COLO668 (cell line): Measurements from ENCODE around the gene IL1RAPL2.

Source experiments
- DNase-seq: peaks from one replicate; lab custom pipeline; 2025; ENCODE audit not compliant: unreplicated experiment; lab: John Stamatoyannopoulos, UW

The IL1RAPL2 gene

GRCh38 chrX:105263801-105264200 lies 697.8 kb downstream of the IL1RAPL2 start:
- no peak for DNase-seq

GRCh38 chrX:105265093-105265492 lies 699.1 kb downstream of the IL1RAPL2 start:
- DNase-seq: no peak

GRCh38 chrX:105266456-105266855 lies 700.5 kb downstream of the IL1RAPL2 start:
- no peak for DNase-seq

DNA sequence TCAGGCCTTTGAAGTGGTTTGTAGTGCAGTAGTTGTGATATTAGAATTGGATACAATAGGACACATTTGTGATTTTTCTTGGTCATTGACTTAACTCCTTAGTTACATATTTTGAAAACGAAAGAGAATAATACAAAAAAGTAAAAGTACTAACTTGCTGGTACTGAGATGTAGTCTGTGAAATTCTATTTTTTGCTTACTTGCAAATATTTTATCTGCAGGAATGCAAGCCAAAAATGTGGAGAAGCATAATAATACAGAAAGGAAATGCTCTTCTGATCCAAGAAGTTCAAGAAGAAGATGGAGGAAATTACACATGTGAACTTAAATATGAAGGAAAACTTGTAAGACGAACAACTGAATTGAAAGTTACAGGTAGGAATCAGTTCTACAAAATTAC lies 701.2 kb downstream of the IL1RAPL2 start:
- no peak for DNase-seq

- DNase-seq: no peak
Observed at GRCh38 chrX:105269386-105269785, 703.4 kb downstream of the IL1RAPL2 start.

DNA sequence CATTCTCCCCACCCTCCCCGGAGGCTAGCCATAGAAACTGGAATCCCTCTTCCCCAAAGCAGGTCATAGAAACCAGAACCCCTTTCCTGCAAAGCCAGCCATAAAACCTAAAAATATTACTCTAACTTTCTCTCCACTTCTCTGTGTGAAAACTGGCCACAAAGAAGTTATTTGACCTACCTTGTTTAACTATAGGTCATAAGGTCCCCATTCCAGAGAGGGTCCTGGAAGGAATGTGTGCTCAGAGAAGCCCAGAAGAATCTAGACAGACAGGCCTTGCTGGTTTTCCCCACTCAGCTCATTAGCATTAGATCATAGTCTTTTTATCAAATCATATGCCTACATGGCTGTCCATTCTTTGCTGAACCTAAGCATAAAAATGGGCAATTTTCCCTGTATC lies 707.3 kb downstream of the IL1RAPL2 start:
- DNase-seq: no peak

GRCh38 chrX:105274091-105274490 lies 708.1 kb downstream of the IL1RAPL2 start:
- no peak for DNase-seq

DNA sequence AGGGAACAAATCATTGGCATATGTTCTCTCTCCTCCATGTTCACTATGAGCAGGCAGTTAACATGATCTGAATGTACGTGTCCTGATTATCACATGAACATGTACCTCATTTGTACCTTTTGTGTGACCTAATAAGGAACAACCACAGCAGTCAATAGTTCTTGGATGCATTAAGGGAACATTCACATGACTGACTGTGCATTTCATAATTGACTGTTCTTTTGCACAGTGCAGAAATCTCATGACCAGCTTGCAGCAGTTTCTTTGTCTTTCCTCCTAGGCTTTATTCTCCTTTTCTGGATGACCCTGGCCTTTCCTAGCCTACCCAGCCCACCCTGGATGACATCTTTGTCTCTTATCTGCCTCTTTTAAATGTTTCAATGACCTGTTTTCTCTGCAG lies 711.1 kb downstream of the IL1RAPL2 start:
- DNase-seq: no peak

- DNase-seq: no peak
Observed at GRCh38 chrX:105282077-105282476, 716.1 kb downstream of the IL1RAPL2 start.

DNA sequence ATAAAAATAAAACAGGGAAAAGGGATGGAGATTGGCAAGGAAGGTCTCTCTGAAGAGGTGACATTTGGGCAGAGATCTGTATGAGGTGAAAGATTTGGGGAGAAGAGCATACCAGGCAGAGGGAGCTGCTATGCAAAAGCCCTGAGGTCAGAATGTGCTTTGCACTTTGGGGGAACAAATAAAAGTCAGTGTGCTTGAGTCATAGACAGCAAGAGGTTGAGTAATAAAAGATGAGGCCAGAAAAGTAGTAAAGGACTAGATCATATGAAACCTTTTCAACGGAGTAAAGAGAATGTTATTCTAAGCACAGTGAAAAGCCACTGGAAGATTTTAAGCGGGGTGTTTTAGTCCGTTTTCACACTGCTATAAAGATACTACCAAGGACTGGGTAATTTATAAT lies 731.0 kb downstream of the IL1RAPL2 start:
- DNase-seq: no peak

DNA sequence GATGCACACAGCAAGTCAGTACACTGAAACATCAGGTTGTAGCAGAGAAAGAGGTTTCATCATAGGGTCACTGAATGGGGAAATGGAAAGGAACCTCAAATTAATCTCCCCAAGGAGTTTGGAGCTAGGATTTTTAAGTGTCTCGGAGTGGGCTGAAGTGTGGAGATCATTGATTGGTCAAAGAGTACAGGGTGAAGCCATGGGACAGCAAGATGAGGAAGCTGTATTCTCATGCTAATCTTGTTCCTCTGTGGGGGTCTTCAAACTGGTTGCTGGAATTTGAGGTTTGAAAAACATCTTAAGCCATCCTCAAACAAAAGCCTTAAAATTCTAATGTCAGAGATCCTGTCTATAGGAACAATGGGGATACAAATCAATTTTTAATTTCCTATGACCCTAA lies 733.3 kb downstream of the IL1RAPL2 start:
- no peak for DNase-seq

DNA sequence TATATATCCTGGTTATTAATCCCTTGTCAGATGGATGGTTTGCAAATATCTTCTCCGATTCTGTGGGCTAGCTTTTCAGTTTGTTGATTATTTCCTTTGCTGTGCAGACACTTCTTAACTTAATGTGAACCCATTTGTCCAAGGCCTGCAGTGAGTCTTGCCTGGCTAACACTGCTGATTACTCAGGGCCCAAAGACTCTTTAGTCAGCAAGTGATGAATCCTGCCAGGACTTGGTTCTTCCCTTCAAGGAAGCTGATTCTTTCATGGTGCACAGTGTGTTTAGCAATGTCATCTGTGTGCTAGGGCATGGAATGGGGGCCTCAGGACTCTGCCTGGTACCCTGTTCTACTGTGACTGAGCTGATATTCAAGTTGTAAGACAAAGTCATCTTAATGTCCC lies 736.2 kb downstream of the IL1RAPL2 start:
- no peak for DNase-seq

- no peak for DNase-seq
Observed at GRCh38 chrX:105307762-105308161, 741.8 kb downstream of the IL1RAPL2 start.

- no peak for DNase-seq
Observed at GRCh38 chrX:105313596-105313995, 747.6 kb downstream of the IL1RAPL2 start.

DNA sequence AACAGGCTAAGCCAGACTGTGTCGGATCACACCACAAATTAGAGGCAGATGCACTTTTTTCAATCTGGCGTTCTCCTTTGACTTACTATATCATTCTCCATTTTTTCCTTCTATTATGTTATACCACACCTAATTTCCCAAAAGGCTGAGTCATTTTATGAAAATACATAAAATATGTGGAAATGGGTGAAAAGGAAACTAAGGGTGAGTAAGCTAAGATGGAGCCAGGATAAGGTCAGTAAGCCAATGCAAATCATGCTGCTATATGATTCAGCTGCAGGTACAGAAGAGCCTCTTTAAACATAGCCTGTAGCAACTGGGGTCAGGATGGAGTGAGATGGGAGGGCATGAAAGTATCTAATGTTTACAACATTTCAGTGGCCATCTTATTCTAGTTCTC lies 748.5 kb downstream of the IL1RAPL2 start:
- no peak for DNase-seq

DNA sequence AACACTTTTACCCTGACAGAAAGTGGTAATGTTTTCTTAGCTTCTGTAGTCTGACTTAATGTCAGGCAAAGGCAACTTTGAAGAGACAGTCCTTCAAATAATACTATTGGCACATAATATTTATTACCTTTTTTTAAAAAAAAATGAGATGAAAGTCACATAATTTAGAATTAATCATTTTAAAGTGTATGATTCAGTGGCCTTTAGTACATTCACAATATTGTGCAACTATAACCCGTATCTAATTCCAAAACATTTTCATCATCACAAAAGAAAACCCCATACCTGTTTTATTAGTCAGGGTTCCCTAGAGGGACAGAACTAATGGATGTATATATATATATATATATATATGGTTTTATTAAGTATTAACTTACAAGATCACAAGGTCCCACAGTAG lies 749.2 kb downstream of the IL1RAPL2 start:
- no peak for DNase-seq

GRCh38 chrX:105317117-105317516 lies 751.1 kb downstream of the IL1RAPL2 start:
- no peak for DNase-seq

DNA sequence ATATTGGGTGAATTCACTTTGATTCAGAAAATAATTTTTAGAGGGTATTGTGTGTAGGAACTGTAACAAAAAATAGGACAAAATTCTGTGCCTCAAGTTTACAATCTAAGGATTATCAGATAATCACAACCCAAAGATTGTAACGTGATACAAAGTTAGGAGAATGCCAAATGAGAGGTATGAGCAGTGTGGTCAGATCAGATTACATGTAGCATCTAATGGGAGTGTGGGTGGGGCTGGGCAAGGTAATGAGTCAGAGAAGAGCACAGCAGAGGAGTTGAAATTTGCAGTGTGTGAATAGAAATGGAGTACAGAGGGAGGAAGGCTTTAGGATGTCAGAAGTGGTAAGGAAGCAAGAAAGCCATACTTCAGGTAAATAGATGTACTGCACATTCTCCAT lies 757.9 kb downstream of the IL1RAPL2 start:
- no peak for DNase-seq

GRCh38 chrX:105328773-105329172 lies 762.8 kb downstream of the IL1RAPL2 start:
- no peak for DNase-seq

DNA sequence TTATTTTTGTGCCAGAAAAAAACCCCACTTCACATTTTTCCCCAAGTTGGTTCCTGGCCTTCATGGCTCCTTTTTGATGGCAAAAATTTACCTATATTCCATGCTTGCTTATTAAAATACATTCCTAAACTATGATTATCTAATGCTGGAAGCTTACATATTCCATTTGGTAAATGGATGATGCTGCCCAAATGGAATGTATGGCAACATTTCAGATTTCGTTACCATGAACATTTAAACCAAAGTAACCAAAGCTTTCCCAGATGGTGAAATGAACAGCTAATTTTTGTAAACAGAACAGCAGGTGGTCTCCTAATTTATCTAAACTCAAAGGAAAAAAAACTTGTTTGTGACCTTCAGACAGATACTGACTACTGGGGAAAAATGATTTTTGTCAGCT lies 765.2 kb downstream of the IL1RAPL2 start:
- no peak for DNase-seq

GRCh38 chrX:105347373-105347772 lies 781.4 kb downstream of the IL1RAPL2 start:
- no peak for DNase-seq

DNA sequence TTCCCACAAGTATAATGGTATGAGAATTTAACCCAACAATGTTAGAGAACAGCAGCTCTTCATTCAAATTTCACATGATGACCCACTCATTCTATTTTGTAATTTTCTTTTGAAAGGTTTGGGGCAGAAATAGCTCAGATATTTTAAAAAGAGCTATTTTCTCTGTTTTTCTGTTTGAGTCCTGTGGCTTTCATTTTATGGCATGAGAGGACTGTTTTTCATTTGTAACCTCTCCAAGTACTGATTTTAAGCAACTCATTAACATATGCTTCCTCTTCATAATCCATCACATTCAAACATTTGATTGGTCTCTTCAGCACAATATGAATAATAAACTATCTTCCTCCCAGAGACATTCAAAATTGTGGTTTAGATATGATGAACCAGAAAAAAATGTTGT lies 783.5 kb downstream of the IL1RAPL2 start:
- no peak for DNase-seq

DNA sequence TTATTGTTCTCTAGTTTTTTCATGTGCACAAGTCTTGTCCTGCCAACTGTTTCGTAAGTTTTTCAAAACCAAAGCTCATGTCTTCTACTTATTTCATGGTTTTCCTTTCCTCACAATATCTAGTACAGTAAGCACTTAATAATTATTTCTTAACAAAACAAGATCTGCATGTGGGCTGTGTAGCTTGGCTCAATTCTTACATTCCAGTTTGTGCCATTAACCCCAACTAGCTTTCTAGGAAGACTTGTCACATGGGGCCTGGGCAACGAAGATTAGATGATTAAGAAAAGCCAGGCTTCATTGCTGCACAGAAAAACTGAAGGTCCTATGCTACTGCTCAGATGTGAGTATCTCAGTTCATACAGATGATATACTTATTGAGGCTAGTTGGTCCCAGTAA lies 809.8 kb downstream of the IL1RAPL2 start:
- no peak for DNase-seq

GRCh38 chrX:105424729-105425128 lies 858.7 kb downstream of the IL1RAPL2 start:
- DNase-seq: no peak
